H4 (cell line): ENCODE data around the gene GNAS. TPM values are rescaled to one million over a fixed set of nuclear protein-coding genes. Genes with fewer than 3 reads are reported as not detected.

Experiments used
- DNase-seq: peaks from one replicate; pipeline ENCODE4 v3.0.0-alpha.2; 2015; ENCODE audit warnings: low spot score
- total RNA-seq: library from RNA; depleted of rRNA; stranded (reverse); fragments of >200 nt; shearing (Covaris generic); gene quantifications from 2 replicates; pipeline ENCODE4 v1.2.3, GENCODE V29; 2014

The GNAS gene
- total RNA-seq, 1 experiment from 2014 or later = 1,032 TPM

DNA sequence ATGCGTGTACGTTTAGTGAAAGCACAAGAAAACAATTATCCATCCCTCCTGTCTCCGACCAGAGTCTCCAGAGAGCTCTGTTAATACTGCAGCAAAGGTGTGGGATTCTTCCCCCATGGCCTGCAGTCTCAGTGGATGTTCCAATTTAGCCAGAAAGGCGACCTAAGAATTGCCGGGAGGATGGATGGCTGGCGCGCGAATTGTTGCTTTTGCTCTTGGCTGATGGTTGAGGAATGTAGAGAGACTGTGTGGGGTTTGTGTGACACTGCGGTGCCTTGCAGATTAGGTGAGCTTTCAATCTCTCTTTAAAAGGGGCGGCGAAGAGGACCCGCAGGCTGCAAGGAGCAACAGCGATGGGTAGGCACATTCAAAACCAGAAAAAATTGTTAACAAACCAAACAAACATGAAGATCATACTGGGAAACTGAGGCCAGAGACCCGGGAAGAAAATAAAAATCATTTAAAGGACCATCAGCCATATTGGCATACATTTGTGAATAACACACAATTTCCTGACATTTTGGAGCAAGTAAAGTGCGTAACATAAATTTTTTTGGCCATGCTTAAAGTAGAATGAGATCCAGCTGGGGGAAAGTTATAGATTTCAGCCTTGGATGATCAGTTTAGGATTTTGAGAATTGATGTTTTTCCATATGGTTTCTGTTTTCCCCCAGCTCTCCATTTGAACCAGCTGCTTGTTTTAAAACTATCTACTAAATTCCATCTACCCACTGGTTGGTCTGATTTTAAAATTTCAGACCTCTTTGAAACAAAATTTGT, 46.3 kb downstream of the GNAS start:
- DNase-seq = no peak

DNA sequence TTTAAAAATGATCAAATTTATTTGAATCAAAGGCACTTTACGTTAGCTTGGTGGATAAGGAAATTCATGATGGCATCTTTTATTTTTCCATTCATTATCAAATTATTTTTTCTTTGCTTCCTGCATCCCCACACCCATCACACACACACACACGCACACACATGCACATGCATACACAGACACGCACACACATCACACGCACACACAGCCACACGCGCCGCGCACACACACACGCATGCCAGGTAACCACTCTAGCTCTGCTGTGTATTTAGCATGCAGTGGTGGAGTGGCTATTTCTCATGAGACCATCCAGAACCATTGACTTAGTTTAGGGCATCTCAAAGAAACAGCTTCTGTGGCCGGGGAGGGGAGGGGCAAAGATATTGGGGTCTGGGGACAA, 47.0 kb downstream of the GNAS start:
- DNase-seq = no peak

DNA sequence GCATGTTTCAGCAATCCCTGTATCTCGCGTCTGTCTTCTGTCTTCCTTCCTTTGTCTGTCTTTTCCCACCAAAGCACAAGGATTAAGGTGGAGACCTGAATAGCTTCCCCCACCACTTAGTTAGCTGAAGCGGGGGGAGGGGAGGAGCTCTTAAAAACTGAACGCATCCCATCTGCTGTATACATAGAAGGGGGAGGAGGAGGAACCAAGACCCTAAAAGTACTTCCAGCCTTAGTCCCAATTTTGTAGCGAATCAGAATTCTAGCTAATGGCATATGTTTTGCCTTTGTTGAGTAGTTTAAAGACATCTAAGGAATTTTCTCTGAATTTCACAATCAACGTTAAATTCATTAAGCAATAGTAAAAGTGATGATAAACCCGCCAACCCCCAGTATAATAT, 47.9 kb downstream of the GNAS start:
- no peak for DNase-seq

DNA sequence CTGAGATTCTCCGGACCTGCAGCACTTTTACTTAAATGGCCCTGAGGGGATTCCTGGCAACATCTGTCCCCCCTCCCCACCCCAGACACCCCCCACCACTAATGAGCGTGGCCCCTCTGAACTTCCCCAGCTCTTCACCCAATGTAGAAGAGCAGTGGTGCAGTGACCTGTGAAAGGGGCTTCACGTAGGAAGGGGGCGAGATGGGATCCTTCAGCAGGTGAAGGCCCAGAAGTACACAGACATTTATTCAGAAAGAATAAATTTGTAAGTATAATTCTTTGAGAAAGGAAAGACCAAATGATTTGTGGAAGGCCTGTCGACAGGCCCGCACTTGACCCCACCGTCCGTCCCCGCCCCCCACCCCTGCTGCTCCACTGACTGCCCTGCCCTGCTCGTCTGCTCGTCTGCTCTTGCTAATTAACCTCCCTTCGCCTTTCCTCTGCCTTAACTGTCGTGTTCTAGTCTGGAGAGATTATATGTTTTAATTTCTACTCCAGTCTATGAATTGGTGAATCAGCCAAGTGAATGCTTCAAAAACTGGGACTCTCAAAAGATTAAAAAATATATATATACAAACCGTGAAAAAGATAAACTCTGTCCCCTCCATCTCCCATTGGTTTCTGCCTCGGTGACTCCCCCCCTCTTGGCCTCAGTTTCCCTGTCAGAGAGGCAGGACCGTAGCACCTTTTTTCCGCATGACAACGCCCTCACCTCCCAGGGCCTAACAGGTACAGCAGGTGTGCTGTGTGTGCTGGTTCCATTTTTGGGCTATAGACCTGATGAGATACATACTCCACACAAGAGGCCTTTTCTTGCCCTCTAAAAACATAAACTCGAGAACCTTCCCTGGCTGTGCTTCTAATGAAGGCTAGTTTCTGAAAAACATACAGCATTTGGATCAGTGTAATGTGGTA, 49.2 kb downstream of the GNAS start:
- DNase-seq = no peak

DNA sequence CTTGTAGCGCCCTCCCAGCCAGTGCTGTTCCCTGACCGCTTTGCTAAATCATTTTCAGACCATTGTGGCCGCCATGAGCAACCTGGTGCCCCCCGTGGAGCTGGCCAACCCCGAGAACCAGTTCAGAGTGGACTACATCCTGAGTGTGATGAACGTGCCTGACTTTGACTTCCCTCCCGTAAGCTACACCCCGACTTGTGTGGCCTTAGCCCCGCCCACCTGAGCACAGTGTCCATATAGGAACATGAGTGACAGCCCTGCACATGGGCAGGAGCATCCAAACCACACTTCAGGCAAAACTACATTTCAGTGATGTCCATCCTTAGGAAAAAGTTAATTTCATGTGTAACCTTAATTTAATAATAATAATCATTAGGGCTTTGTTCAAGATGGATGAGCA, 51.1 kb downstream of the GNAS start:
- DNase-seq = no peak

DNA sequence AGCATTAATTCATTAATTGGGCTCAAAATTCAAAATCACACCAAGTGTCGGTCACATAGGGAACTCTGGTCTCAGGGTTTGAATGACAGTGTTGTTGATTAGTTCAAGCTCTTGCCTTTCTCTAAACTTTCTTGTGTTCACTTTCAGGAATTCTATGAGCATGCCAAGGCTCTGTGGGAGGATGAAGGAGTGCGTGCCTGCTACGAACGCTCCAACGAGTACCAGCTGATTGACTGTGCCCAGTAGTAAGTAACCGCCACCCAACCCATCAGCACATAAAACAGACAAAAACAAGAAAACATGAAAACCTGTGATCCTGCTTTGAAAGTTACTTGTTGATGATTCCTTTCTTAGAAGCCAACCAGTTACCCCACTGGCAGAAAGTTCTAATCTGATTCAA, 52.7 kb downstream of the GNAS start:
- DNase-seq = no peak

DNA sequence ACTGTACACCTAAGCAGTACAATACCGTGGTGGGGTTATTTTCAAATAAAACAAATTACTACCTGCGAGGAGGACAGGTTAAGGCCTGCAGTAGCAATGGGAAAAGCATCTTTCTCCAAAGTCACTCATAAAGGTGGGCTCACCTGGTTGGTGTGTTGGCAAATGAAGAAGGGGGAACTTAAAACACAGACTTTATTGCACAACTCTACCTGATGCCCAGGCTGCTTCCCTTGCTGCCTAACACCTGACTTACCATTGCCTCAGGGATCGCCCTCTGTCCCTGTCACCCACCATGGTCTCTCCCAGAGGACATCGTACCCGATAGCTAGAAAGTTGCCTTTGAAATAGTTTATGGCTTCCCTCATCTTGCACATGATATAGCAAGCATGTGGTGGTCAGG, 53.6 kb downstream of the GNAS start:
- no peak for DNase-seq

DNA sequence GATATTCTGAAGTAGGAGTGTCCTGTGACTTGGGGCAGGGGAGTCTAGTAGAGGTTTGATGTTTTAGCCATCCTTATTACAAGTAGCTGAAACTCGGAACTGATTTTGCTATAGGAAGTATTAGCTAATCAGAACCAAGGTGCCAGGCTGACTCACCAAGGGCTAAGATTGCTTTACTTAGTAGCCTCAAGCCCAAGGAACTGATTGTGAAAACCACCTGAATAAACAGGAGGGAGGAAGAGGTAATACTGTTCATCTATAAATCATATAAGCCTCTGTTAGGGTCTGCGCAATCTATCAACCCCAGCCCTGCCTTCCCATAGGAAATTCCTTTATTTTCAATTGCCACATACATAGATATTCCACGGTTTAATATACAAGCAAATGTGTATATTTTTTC, 54.4 kb downstream of the GNAS start:
- DNase-seq = no peak

DNA sequence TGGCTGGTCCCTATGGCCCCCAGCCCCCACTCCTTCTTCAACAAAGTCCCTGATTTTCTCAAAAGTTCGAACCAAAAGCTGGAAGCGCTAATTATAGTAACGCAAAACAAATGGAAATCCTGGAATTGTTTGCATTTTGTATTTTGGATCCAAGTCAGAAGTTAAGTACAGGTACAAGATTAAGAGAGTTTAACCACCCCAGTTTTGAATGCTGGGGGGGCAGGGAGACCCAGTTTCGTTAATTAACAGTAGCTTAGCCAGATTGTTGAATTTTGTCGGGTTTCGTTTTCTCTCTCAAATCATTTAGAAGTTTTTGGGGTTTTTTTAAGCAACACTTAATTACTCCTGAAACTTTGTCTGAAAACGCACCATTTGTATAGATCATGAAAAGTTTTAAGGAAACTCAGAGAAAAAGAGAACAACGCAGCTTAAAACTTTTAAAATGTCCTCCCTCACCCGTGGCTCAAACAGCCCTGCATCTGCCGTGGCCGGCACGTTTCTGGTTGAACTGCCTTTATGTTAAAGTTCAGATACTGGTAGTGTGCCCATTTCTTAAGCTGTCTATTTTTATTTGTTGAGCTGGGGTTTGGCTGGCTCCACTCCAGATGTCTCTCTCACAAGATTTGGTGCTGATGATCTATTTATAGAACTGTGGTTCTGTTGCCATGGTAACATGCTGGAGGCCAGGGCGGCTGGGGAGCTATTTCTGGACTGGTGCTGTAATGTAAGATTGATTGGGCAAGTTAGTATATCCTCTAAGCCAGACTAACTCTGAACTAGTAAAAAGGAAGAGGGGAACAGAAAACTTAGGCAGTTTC, 55.0 kb downstream of the GNAS start:
- peak; percentile 94 for DNase-seq

DNA sequence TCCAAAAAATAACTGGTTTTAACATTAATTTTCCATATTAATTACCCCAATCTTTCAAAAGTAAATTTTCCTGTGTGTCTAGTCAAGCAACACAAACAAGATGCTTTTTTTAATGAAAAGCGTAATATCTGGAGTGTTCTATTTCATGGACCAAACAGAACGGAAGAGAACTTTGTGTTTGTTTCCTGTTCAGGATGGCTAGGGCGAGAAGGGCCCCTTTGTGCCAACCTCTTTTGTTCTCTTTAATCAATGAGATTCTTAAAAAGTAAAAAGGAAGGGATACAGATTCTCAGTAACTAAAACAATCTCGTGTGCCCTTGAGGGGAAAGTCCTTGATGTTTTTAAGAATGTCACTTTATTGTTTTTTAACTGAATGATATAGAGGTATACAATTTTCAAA, 55.7 kb downstream of the GNAS start:
- DNase-seq = no peak

DNA sequence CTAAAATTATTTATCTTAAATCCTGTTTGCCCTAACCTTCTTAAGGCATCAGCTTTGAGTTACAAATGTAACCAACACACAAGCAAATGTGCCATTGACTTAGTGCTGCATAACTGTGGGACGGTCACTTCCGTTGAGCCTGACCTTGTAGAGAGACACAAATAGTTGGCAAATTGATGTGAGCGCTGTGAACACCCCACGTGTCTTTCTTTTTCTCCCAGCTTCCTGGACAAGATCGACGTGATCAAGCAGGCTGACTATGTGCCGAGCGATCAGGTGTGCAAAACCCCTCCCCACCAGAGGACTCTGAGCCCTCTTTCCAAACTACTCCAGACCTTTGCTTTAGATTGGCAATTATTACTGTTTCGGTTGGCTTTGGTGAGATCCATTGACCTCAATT, 56.4 kb downstream of the GNAS start:
- DNase-seq = no peak

DNA sequence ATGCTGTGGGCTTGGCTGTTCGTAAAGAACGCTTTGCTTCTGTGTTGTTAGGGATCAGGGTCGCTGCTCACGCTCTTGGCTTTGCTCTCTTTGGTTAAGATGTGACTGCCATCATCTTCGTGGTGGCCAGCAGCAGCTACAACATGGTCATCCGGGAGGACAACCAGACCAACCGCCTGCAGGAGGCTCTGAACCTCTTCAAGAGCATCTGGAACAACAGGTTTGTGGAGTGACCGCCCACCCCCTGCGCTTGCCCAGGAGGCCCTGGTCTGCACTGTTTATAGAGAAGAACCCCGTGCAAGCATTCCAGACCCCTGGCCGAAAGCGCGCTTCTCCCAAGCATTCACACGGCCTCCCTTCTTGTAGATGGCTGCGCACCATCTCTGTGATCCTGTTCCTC, 57.1 kb downstream of the GNAS start:
- DNase-seq = no peak

DNA sequence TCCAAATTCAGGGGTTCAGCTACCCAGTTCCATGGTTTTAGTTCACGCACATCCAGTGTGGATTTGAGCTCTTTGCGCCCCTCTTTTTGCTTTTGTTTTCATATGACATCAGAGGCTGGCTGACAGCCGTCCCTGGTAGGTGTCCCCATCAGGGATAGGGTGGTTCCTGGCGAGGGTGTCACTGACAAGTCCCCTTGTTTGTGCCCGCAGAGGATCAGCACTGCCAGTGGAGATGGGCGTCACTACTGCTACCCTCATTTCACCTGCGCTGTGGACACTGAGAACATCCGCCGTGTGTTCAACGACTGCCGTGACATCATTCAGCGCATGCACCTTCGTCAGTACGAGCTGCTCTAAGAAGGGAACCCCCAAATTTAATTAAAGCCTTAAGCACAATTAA, 58.0 kb downstream of the GNAS start:
- no peak for DNase-seq

DNA sequence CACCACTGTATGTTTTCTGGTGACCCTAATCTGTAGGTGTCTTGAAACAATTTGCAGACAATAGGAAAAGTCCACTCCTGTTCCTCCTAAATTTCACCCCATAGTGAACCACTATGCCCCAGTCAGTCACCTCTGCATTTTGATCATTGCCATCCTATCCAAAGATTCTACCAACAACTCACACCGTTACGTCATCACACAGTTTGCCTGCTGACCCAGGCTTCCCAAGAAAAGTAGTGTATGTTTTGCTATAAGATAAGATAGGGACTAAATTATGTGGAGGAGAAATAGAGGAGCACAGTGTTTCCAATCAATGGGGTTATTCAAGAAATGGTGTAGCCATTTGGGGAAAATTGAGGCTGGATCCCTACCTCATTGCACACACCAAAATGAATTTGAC, 58.8 kb downstream of the GNAS start:
- DNase-seq = no peak

DNA sequence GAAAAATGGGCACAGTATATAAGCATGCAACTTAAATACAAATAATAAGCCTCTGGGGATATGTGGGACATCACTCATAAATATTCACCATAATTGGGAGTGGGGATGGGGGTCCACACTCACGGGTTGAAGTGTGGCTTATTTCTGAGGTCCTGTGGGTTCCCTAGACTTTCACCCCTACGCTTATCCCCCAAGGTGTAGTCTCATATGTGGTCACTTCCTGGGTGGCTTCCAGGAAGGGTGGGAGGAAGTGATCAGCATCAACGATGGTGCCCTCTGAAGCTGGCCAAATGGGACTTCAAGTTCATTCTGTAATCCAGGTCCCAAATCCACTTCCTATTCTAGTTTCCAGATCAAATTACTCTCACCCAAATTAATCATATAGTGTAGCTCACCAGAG, 59.5 kb downstream of the GNAS start:
- DNase-seq = no peak

DNA sequence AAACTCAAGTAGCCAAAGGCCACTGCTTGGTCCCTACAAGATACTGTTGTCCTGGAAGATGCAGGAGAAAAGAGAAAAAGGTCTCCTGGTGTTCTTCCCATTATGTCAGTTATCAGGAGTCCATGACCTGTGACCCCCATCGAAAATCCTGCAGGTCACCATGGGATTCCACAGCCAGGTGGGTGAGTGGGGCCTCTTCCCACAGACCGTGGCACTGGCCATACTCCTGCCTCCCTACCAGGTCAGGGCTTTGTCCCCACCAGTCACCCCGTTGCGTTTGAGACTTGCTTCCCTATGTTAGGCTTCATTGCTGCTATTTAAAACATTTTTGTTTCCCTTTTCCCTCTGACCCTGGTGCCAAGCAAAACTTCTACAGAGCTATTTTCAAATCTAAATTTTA, 60.6 kb downstream of the GNAS start:
- no peak for DNase-seq

DNA sequence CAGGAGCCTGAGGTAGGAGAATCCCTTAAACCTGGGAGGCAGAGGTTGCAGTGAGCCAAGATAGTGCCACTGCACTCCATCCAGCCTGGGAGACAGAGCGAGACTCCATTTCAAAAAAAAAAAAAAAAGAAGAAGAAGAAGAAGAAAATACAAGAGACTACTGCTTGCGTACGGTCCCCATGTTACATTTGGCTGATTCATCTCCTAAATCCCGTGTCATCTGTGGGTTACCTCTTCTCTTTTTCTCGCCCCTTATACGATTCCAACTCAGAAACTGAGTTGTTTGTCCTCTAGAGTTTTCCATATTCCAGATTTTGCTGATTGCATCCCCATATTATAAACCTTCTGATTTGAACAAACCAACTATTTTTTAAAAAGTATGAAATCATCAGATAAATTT, 66.1 kb downstream of the GNAS start:
- DNase-seq = no peak

DNA sequence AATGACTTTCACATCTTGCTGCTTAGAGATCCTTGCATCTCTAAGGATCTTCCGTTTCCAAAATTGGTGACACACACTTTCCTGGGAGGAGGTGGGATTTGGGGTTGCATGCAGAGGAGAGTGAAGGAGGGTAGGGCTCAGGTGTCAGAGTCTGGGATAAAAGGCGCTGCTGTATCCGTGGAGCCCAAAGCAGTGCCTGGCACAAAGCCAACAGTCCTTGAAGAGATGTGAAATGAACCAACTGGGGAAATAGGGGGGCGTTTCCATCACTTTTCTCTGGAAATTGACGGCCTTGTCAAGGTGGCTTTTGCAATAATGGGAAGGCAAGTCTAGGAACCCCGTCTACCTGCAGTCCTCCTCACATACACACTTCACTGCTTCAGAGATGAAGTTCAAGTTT, 69.0 kb downstream of the GNAS start:
- no peak for DNase-seq

DNA sequence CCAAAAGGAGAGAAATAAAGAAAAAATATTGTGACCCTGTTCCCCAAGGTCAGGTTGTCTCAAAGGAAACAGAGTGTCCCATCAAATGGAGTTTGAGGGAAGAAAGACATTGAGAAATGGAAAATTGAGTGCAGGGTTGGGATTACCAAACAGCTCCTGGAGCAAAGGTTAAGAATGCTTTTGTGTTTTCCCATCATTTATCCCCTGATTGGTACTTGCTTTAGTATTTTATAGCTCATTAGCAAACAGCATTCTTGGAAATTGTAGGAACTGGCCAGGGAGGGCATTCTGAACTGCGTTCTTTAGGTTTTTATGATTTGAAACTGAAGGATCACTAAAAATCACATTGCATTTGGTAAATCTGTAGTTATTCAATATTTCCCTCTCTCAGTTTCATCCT, 69.5 kb downstream of the GNAS start:
- DNase-seq = no peak

DNA sequence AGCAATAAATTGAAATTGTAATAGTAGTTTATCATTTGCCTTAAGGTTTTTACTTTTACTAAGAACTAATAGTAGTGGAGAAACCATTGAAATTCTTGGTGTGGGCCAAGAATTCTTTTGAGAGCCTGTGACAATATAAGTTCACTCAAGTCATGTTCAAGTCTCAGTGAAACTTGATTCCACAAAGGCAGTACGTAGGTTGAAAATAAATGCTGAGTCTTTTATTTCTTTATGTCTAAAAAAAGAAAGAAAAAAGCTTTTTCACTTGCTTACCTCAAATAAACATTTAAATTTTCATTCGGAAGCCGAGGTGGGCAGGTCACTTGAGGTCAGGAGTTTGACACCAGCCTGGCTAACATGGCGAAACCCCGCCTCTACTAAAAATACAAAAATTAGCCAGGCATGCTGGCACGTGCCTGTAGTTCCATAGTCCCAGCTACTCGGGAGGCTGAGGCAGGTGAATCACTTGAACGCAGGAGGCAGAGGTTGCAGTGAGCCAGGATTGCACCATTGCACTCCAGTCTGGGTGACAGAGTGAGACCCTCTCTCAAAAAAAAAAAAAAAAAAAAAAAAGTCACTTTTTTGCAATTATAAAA, 70.7 kb downstream of the GNAS start:
- DNase-seq = no peak

DNA sequence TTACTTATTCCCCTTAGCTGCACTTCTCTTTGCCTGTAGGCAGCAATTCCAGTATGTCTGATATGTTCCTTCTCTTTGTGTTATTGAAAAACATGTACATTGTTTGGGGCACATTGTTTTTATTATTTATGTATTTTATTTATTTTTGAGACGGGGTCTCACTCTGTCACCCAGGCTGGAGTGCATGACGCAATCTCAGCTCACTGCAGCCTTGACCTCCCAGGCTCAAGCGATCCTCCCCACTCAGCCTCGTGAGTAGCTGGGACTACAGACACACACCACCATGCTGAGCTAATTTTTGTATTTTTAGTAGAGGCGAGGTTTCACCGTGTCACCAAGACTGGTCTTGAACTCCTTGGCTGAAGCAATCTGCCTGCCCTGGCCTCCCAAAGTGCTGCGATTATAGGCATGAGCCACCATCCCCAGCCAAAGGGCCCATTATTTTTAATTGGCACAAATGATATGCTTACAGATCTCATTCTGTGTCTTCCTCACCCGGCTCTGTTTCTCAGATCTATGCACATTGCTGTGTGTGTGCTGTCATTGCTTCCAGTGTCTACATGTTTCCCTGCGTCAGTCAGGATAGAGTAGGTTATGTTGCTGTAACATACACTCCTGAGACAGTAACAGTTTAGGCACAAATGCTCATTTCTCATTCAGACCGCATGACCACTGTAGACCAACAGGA, 74.4 kb downstream of the GNAS start:
- no peak for DNase-seq
